HCT116 (cell line): ENCODE data around the gene NCF4.

Experiments
- CTCF ChIP-seq, 3 experiments: fragments of 200-600 bp in 1 of 3; sonication (generic) in 1 of 3; IDR thresholded peaks in 2 of 3; conservative IDR thresholded peaks in 1 of 3; 2 replicates each; pipeline ENCODE4 v1.5.1; 2012 to 2017; ENCODE audit warnings: low read depth in 2 of 3, low read length in 2 of 3, antibody characterized with exemption in 1 of 3, borderline replicate concordance in 1 of 3, control low read depth in 1 of 3, mild to moderate bottlenecking in 1 of 3, mixed read lengths in 1 of 3, mixed run types in 1 of 3, moderate library complexity in 1 of 3; ENCODE audit not compliant: insufficient read depth in 1 of 3
- EZH2 ChIP-seq: fragments of 200-600 bp; sonication (generic); IDR thresholded peaks from 2 replicates; pipeline ENCODE4 v1.6.1; 2017; ENCODE audit warnings: antibody characterized with exemption, mixed run types
- EZH2phosphoT487 ChIP-seq: fragments of 200-600 bp; IDR thresholded peaks from 2 replicates; pipeline ENCODE4 v1.6.1; 2018; ENCODE audit warnings: antibody characterized with exemption, borderline replicate concordance
- JUND ChIP-seq: IDR thresholded peaks from 2 replicates; pipeline ENCODE4 v1.6.1; 2012
- MAX ChIP-seq: IDR thresholded peaks from 2 replicates; pipeline ENCODE4 v1.6.1; 2012
- POLR2A ChIP-seq: IDR thresholded peaks from 2 replicates; pipeline ENCODE4 v1.7.0; 2011; ENCODE audit warnings: borderline replicate concordance; ENCODE audit not compliant: insufficient read depth, insufficient read length; ENCODE audit errors: extremely low read depth
- RAD21 ChIP-seq: IDR thresholded peaks from 2 replicates; pipeline ENCODE4 v1.6.1; 2012; ENCODE audit warnings: low read depth, mild to moderate bottlenecking
- REST ChIP-seq: IDR thresholded peaks from 2 replicates; pipeline ENCODE4 v1.6.1; 2012; ENCODE audit warnings: low read depth
- ZBTB33 ChIP-seq: IDR thresholded peaks from 2 replicates; pipeline ENCODE4 v1.6.1; 2011; ENCODE audit warnings: mild to moderate bottlenecking, low read length, moderate library complexity; ENCODE audit not compliant: insufficient replicate concordance; ENCODE audit errors: extremely low read depth
- ZFX ChIP-seq: fragments of 450-650 bp; IDR thresholded peaks from 2 replicates; pipeline ENCODE4 v1.6.1; 2017
- ZNF274 ChIP-seq: fragments of 200-500 bp; sonication (Bioruptor generic); IDR thresholded peaks from 2 replicates; pipeline ENCODE4 v1.6.1; 2014; ENCODE audit warnings: mild to moderate bottlenecking, low read depth, low read length, inconsistent platforms

GRCh38 chr22:36874736-36875135 is 13.9 kb downstream of the NCF4 start:
- no peak for TF ChIP-seq JUND
- TF ChIP-seq MAX: no peak
- no peak for TF ChIP-seq CTCF (IDR thresholded peaks at IDR 0.05 in 2 of 3, conservative IDR thresholded peaks at IDR 0.05 in 1 of 3; ENCODE audit: borderline replicate concordance in 1 of 3, insufficient read depth in 1 of 3, low read depth in 2 of 3, low read length in 2 of 3)
- no peak for TF ChIP-seq EZH2phosphoT487
- no peak for TF ChIP-seq ZBTB33
- no peak for TF ChIP-seq ZFX
- TF ChIP-seq POLR2A: no peak
- no peak for TF ChIP-seq REST
- no peak for TF ChIP-seq ZNF274
- no peak for TF ChIP-seq EZH2
- TF ChIP-seq RAD21: no peak
